Measurements from ENCODE around the gene CFAP251. TPM values are rescaled to one million over a fixed set of nuclear protein-coding genes. Genes with fewer than 3 reads are reported as not detected.

CFAP251 gene
- polyA plus RNA-seq, 1 donor (not counting 4 experiments of a cell fraction or from before 2014, with no cell fraction given), result 74.2 TPM

- Histone ChIP-seq H4K20me1 (ENCODE audit: control insufficient read depth, extremely low read depth, insufficient read depth, low read length) (no peaks in the 10 kb centered on the region), H3K4me2 (ENCODE audit: control insufficient read depth, extremely low read depth, insufficient read depth, low read depth, low read length) (peak overlapping the region; percentile 33), H3K27ac (ENCODE audit: control insufficient read depth, insufficient read depth, low read length) (peak overlapping the region; percentile 58), H3K27me3 (ENCODE audit: control insufficient read depth, extremely low read depth, insufficient read depth, low read length) (no peaks in the 10 kb centered on the region), H2AFZ (ENCODE audit: control insufficient read depth, low read length) (no peak overlapping the region), H3K9me3 (ENCODE audit: control insufficient read depth, low read depth, low read length) (no peaks in the 10 kb centered on the region), H3K36me3 (ENCODE audit: control insufficient read depth in 2 of 2, extremely low read depth in 1 of 2, insufficient read depth in 2 of 2, low read length in 2 of 2) (peaks cover 17 to 18% of the 10 kb centered on the region in 2 experiments), H3K4me1 (ENCODE audit: control insufficient read depth, extremely low read depth, insufficient read depth, low read length) (peaks cover 37% of the 10 kb centered on the region), H3K9me1 (ENCODE audit: control insufficient read depth, extremely low read depth, insufficient read depth, low read length) (no peaks in the 10 kb centered on the region), H3K9ac (ENCODE audit: control insufficient read depth, extremely low read depth, insufficient read depth, low read length) (peak overlapping the region; percentile 33), H3K4me3 (ENCODE audit: control insufficient read depth in 2 of 3, extremely low read depth in 1 of 3, insufficient read depth in 2 of 3, low read depth in 1 of 3, low read length in 3 of 3) (no peak overlapping the region), H3K79me2 (ENCODE audit: control insufficient read depth, insufficient read depth, low read length) (no peaks in the 10 kb centered on the region)
- no peak for TF ChIP-seq CTCF (optimal IDR thresholded peaks at IDR 0.05 in 1 of 3, IDR thresholded peaks at IDR 0.05 in 1 of 3, conservative IDR thresholded peaks at IDR 0.05 in 1 of 3; ENCODE audit: extremely low read depth in 1 of 3, insufficient read depth in 2 of 3, low read length in 3 of 3)
- no peak for TF ChIP-seq EZH2 (IDR thresholded peaks at IDR 0.05; ENCODE audit: low read length)
- no peak for DNase-seq (ENCODE audit: low read depth, low spot score)
- FAIRE-seq, result peak; percentile 75
- dilution Hi-C loops (cut with MboI; ENCODE audit: extremely low pct_ligation_motif_present, low sequenced_read_pairs), result no loop called here
Measured at GRCh38 chr12:121939186-121939585, 20.8 kb downstream of the CFAP251 start.

GRCh38 chr12:121939992-121940766, 21.8 kb downstream of the CFAP251 start:
- Histone ChIP-seq H3K9me3 (ENCODE audit: control insufficient read depth, low read depth, low read length) (no peaks in the 10 kb centered on the region), H3K79me2 (ENCODE audit: control insufficient read depth, insufficient read depth, low read length) (no peaks in the 10 kb centered on the region), H3K27me3 (ENCODE audit: control insufficient read depth, extremely low read depth, insufficient read depth, low read length) (no peaks in the 10 kb centered on the region), H3K4me2 (ENCODE audit: control insufficient read depth, extremely low read depth, insufficient read depth, low read depth, low read length) (no peak overlapping the region), H2AFZ (ENCODE audit: control insufficient read depth, low read length) (no peak overlapping the region), H3K9me1 (ENCODE audit: control insufficient read depth, extremely low read depth, insufficient read depth, low read length) (no peaks in the 10 kb centered on the region), H3K27ac (ENCODE audit: control insufficient read depth, insufficient read depth, low read length) (peak overlapping the region; percentile 58), H3K4me1 (ENCODE audit: control insufficient read depth, extremely low read depth, insufficient read depth, low read length) (peaks cover 40% of the 10 kb centered on the region), H3K9ac (ENCODE audit: control insufficient read depth, extremely low read depth, insufficient read depth, low read length) (no peak overlapping the region), H4K20me1 (ENCODE audit: control insufficient read depth, extremely low read depth, insufficient read depth, low read length) (no peaks in the 10 kb centered on the region), H3K4me3 (ENCODE audit: control insufficient read depth in 2 of 3, extremely low read depth in 1 of 3, insufficient read depth in 2 of 3, low read depth in 1 of 3, low read length in 3 of 3) (no peak overlapping the region), H3K36me3 (ENCODE audit: control insufficient read depth in 2 of 2, extremely low read depth in 1 of 2, insufficient read depth in 2 of 2, low read length in 2 of 2) (peaks cover 11 to 15% of the 10 kb centered on the region in 2 experiments)
- no peak for FAIRE-seq
- no peak for DNase-seq (ENCODE audit: low read depth, low spot score)
- dilution Hi-C loops (cut with MboI; ENCODE audit: extremely low pct_ligation_motif_present, low sequenced_read_pairs), result no loop called here
- TF ChIP-seq EZH2 (IDR thresholded peaks at IDR 0.05; ENCODE audit: low read length) (no peak), CTCF (optimal IDR thresholded peaks at IDR 0.05 in 1 of 3, IDR thresholded peaks at IDR 0.05 in 1 of 3, conservative IDR thresholded peaks at IDR 0.05 in 1 of 3; ENCODE audit: extremely low read depth in 1 of 3, insufficient read depth in 2 of 3, low read length in 3 of 3) (no peak)
